ENCODE measurements around the gene ZNF222. TPM values are rescaled to one million over a fixed set of nuclear protein-coding genes. Genes with fewer than 3 reads are reported as not detected.

The ZNF222 gene
- total and polyA plus RNA-seq, 2 of the 4 experiments (the other 2 are of a cell fraction): 3.2 to 7.0 TPM

GRCh38 chr19:44059229-44059628 is 34.0 kb downstream of the ZNF222 start:
- H4K5ac ChIP-seq (ENCODE audit: low read depth, low read length): no peak overlapping the region
- H3K4me1 ChIP-seq (ENCODE audit: control insufficient read depth, insufficient read depth, low read length): no peaks in the 10 kb centered on the region
- dilution Hi-C loops (cut with HindIII; ENCODE audit: low sequenced_read_pairs, unreplicated experiment): no loop called here
- H3K27ac ChIP-seq (ENCODE audit: insufficient read depth, low read length): no peak overlapping the region
- peaks cover 46% of the 10 kb centered on the region for H3K36me3 ChIP-seq (ENCODE audit: control insufficient read depth, insufficient read depth, low read length)
- peak overlapping the region; percentile 5 for H2AK9ac ChIP-seq (replicated peaks; ENCODE audit: low read depth, low read length, poor library complexity)
- H3K18ac ChIP-seq (ENCODE audit: low read depth, low read length): no peak overlapping the region
- no peak overlapping the region for H2BK20ac ChIP-seq (ENCODE audit: low read depth, low read length)
- ChIA-PET CTCF (no interaction called here), POLR2A (ENCODE audit: unreplicated experiment) (no interaction called here)
- no peak overlapping the region for H4K91ac ChIP-seq (ENCODE audit: insufficient read depth, low read depth, low read length)
- intact Hi-C loops (cut with micrococcal nuclease): no loop called here
- H2AFZ ChIP-seq (replicated peaks; ENCODE audit: low read length, poor library complexity): no peak overlapping the region
- ATAC-seq (ENCODE audit: low read depth): no peak
- H3K9me1 ChIP-seq (ENCODE audit: insufficient read depth, low read length): no peaks in the 10 kb centered on the region
- no peaks in the 10 kb centered on the region for H4K20me1 ChIP-seq (ENCODE audit: insufficient read depth, low read length)
- H2BK5ac ChIP-seq (ENCODE audit: low read depth, low read length, poor library complexity, severe bottlenecking): no peak overlapping the region
- no peak overlapping the region for H4K8ac ChIP-seq (ENCODE audit: low read depth in 2 of 2, low read length in 2 of 2)
- H2BK15ac ChIP-seq (ENCODE audit: low read depth, low read length): no peak overlapping the region
- no peak overlapping the region for H3K4ac ChIP-seq (ENCODE audit: low read depth, low read length)
- H3K9ac ChIP-seq (ENCODE audit: low read depth, low read length): no peak overlapping the region
- no peaks in the 10 kb centered on the region; the same call in 1 of the 2 replicates for H3K9me3 ChIP-seq (ENCODE audit: control insufficient read depth, insufficient read depth, low read length)
- no peaks in the 10 kb centered on the region for H3K27me3 ChIP-seq (ENCODE audit: control insufficient read depth, insufficient read depth, low read length)
- H3K79me1 ChIP-seq (ENCODE audit: low read depth in 1 of 2, low read length in 2 of 2): peaks cover 0 to 5% of the 10 kb centered on the region in 2 experiments; a peak in 2 of 4 replicates
- in situ Hi-C loops (cut with MboI; ENCODE audit: low sequenced_read_pairs): no loop called here
- no CpG with 5 or more reads among the region's 2 CpGs for WGBS, 2 experiments (ENCODE audit: extremely low coverage in 2 of 2, insufficient read length in 1 of 2)
- TF ChIP-seq MAZ (IDR thresholded peaks at IDR 0.05; ENCODE audit: borderline replicate concordance, low read depth, low read length): no peak
- no peak for TF ChIP-seq RAD21 (IDR thresholded peaks at IDR 0.05; ENCODE audit: low read length)
- TF ChIP-seq POLR2A (IDR thresholded peaks at IDR 0.05; ENCODE audit: low read depth, low read length): no peak
- TF ChIP-seq RCOR1 (IDR thresholded peaks at IDR 0.05; ENCODE audit: insufficient replicate concordance, low read length): no peak
- TF ChIP-seq CEBPB (IDR thresholded peaks at IDR 0.05; ENCODE audit: low read depth, low read length): no peak
- no peak for TF ChIP-seq FOS (IDR thresholded peaks at IDR 0.05; ENCODE audit: low read depth, low read length)
- TF ChIP-seq BHLHE40 (IDR thresholded peaks at IDR 0.05; ENCODE audit: low read depth, low read length): no peak
- no peak for TF ChIP-seq MAFK (IDR thresholded peaks at IDR 0.05; ENCODE audit: low read depth, low read length)
- no peak for TF ChIP-seq RFX5 (IDR thresholded peaks at IDR 0.05; ENCODE audit: low read depth, low read length)
- TF ChIP-seq, protein P1, sequence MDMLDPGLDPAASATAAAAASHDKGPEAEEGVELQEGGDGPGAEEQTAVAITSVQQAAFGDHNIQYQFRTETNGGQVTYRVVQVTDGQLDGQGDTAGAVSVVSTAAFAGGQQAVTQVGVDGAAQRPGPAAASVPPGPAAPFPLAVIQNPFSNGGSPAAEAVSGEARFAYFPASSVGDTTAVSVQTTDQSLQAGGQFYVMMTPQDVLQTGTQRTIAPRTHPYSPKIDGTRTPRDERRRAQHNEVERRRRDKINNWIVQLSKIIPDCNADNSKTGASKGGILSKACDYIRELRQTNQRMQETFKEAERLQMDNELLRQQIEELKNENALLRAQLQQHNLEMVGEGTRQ (IDR thresholded peaks at IDR 0.05; ENCODE audit: low read depth, low read length): no peak
- TF ChIP-seq, protein P2, sequence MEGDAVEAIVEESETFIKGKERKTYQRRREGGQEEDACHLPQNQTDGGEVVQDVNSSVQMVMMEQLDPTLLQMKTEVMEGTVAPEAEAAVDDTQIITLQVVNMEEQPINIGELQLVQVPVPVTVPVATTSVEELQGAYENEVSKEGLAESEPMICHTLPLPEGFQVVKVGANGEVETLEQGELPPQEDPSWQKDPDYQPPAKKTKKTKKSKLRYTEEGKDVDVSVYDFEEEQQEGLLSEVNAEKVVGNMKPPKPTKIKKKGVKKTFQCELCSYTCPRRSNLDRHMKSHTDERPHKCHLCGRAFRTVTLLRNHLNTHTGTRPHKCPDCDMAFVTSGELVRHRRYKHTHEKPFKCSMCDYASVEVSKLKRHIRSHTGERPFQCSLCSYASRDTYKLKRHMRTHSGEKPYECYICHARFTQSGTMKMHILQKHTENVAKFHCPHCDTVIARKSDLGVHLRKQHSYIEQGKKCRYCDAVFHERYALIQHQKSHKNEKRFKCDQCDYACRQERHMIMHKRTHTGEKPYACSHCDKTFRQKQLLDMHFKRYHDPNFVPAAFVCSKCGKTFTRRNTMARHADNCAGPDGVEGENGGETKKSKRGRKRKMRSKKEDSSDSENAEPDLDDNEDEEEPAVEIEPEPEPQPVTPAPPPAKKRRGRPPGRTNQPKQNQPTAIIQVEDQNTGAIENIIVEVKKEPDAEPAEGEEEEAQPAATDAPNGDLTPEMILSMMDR (conservative IDR thresholded peaks at IDR 0.05; ENCODE audit: low read depth, low read length): no peak
- TF ChIP-seq NFE2L2 (IDR thresholded peaks at IDR 0.05; ENCODE audit: low read depth, low read length): no peak
- TF ChIP-seq SMC3 (IDR thresholded peaks at IDR 0.05; ENCODE audit: low read depth, low read length): no peak
- TF ChIP-seq, protein P3, sequence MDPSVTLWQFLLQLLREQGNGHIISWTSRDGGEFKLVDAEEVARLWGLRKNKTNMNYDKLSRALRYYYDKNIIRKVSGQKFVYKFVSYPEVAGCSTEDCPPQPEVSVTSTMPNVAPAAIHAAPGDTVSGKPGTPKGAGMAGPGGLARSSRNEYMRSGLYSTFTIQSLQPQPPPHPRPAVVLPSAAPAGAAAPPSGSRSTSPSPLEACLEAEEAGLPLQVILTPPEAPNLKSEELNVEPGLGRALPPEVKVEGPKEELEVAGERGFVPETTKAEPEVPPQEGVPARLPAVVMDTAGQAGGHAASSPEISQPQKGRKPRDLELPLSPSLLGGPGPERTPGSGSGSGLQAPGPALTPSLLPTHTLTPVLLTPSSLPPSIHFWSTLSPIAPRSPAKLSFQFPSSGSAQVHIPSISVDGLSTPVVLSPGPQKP (IDR thresholded peaks at IDR 0.05; ENCODE audit: borderline replicate concordance, low read depth, low read length): no peak
- TF ChIP-seq MXI1 (IDR thresholded peaks at IDR 0.05; ENCODE audit: borderline replicate concordance, low read depth, low read length): no peak
- no peak overlapping the region for H3K23ac ChIP-seq (ENCODE audit: low read depth, low read length)
- no peak overlapping the region for H3K14ac ChIP-seq (replicated peaks; ENCODE audit: low read depth, low read length)
- no peak for DNase-seq
- no peak overlapping the region for H2BK120ac ChIP-seq (ENCODE audit: low read depth, low read length)
- H2AK5ac ChIP-seq (ENCODE audit: low read depth, low read length): no peak overlapping the region
- H3K4me2 ChIP-seq (ENCODE audit: low read depth, low read length): no peak overlapping the region
- H3K4me3 ChIP-seq (ENCODE audit: insufficient read depth, low read depth, low read length): no peak overlapping the region
- H3K56ac ChIP-seq (ENCODE audit: extremely low read depth, insufficient read depth, low read length): no peak overlapping the region
- no TSS peak for BruUV-seq (replicated peaks)
